T-cell (primary cell): ENCODE results near the gene PRDM16. TPM values are rescaled to one million over a fixed set of nuclear protein-coding genes. Genes with fewer than 3 reads are reported as not detected.

ENCODE experiments used
- ATAC-seq, 4 experiments: fragments of 200-7000 bp in 3 of 4; fragments of 150-1000 bp in 1 of 4; cut with Tn5 transposase; replicated peaks in 1 of 4; 1 replicate in 3 of 4; 2 replicates in 1 of 4; pipeline ENCODE4 v1.10.0; 2021; ENCODE audit warnings: moderate library complexity in 3 of 4, mild to moderate bottlenecking in 2 of 4, moderate number of reproducible peaks in 1 of 4
- CTCF ChIA-PET, 2 donors: fragments of 300-600 bp; sonication (Branson Sonifier 250); formaldehyde crosslinking; loops; one replicate each; lab custom pipeline; 2022; ENCODE audit warnings: antibody characterized with exemption in 2 of 2; lab: Charles Lee
- POLR2A ChIA-PET, 2 donors: fragments of 300-600 bp; sonication (Branson Sonifier 250); formaldehyde crosslinking; loops; one replicate each; lab custom pipeline; 2022; ENCODE audit warnings: antibody characterized with exemption in 2 of 2; lab: Charles Lee
- DNase-seq, 35 experiments: peaks; one replicate each; pipeline versions ENCODE4 v3.0.0 to v3.0.0-alpha.2; 2013 to 2023
- H3K27ac ChIP-seq: one replicate; pipeline ENCODE4 v1.5.1; 2013; ENCODE audit warnings: low read length
- H3K27me3 ChIP-seq, 2 experiments: replicated peaks in 1 of 2; 1 replicate in 1 of 2; 2 replicates in 1 of 2; pipeline versions ENCODE4 v1.6.1 to v1.7.0; 2013; ENCODE audit warnings: low read length in 1 of 2, mixed read lengths in 1 of 2; ENCODE audit not compliant: control insufficient read depth in 2 of 2, insufficient read depth in 2 of 2; ENCODE audit errors: extremely low read depth in 1 of 2
- H3K36me3 ChIP-seq, 2 donors: 1 replicate in 1 of 2; 2 replicates in 1 of 2; pipeline versions ENCODE4 v1.6.1 to v1.7.0; 2013; ENCODE audit warnings: low read length in 1 of 2; ENCODE audit not compliant: control insufficient read depth in 2 of 2, insufficient read depth in 1 of 2; ENCODE audit errors: extremely low read depth in 1 of 2
- H3K4me1 ChIP-seq, 2 experiments: 1 replicate in 1 of 2; 2 replicates in 1 of 2; pipeline versions ENCODE4 v1.6.1 to v1.7.0; 2013; ENCODE audit warnings: low read length in 2 of 2, mixed read lengths in 1 of 2; ENCODE audit not compliant: insufficient read depth in 2 of 2, control insufficient read depth in 1 of 2; ENCODE audit errors: extremely low read depth in 1 of 2
- H3K4me3 ChIP-seq, 2 donors: 1 replicate in 1 of 2; 2 replicates in 1 of 2; pipeline versions ENCODE4 v1.5.1 to v1.7.0; 2013; ENCODE audit warnings: mild to moderate bottlenecking in 2 of 2, low read length in 1 of 2, moderate library complexity in 1 of 2; ENCODE audit not compliant: control insufficient read depth in 1 of 2; ENCODE audit errors: extremely low read depth in 1 of 2
- H3K9me3 ChIP-seq: 2 replicates; pipeline ENCODE4 v1.7.0; 2013
- H3K27ac Mint-ChIP-seq, 2 donors: one replicate each; pipeline ENCODE4 v1.8.0; 2020 to 2021; ENCODE audit warnings: mild to moderate bottlenecking in 2 of 2, mixed read lengths in 2 of 2
- H3K27me3 Mint-ChIP-seq, 2 donors: one replicate each; pipeline ENCODE4 v1.8.0; 2021 to 2022; ENCODE audit warnings: mixed read lengths in 2 of 2
- H3K36me3 Mint-ChIP-seq: one replicate; pipeline ENCODE4 v1.8.0; 2021; ENCODE audit warnings: mixed read lengths
- H3K4me1 Mint-ChIP-seq, 3 donors: one replicate each; pipeline ENCODE4 v1.8.0; 2020 to 2022; ENCODE audit warnings: mixed read lengths in 3 of 3, mild to moderate bottlenecking in 1 of 3
- H3K4me3 Mint-ChIP-seq, 3 donors: one replicate each; pipeline ENCODE4 v1.8.0; 2020 to 2022; ENCODE audit warnings: mild to moderate bottlenecking in 3 of 3, mixed read lengths in 3 of 3, moderate library complexity in 3 of 3
- H3K9me3 Mint-ChIP-seq, 3 donors: one replicate each; pipeline ENCODE4 v1.8.0; 2020 to 2022; ENCODE audit warnings: mixed read lengths in 3 of 3
- WGBS: methylation state at CpG from one replicate; pipeline ENCODE4 v1.1.5; 2013; ENCODE audit warnings: missing lambda C conversion rate; ENCODE audit not compliant: insufficient coverage; 5-methylcytosine and 5-hydroxymethylcytosine counted together
- total RNA-seq, 35 experiments: library from RNA in 6 of 35; stranded (reverse) in 6 of 35; fragments of 120-200 nt in 1 of 35; gene quantifications; one replicate each; pipeline versions ENCODE4 v1.2.1 to v1.2.4 and lab custom pipeline; 2013 to 2026

PRDM16 gene
- total RNA-seq, 5 donors from 2014 or later (not counting 1 experiment from before 2014, with no cell fraction given), result 0.15 to 0.70 (median 0.24) TPM; not detected in 1

- no peak overlapping the region for H3K4me3 Mint-ChIP-seq
- no peaks in the 10 kb centered on the region for H3K36me3 ChIP-seq
- POLR2A ChIA-PET, result no interaction called here
- H3K9me3 Mint-ChIP-seq, result no peaks in the 10 kb centered on the region
- no peak overlapping the region for H3K27ac ChIP-seq
- no peaks in the 10 kb centered on the region for H3K36me3 Mint-ChIP-seq
- CTCF ChIA-PET, result no interaction called here
- DNase-seq (no peak), ATAC-seq (no peak)
- no peaks in the 10 kb centered on the region for H3K4me1 Mint-ChIP-seq
- H3K9me3 ChIP-seq, result no peaks in the 10 kb centered on the region
- no peaks in the 10 kb centered on the region for H3K27me3 Mint-ChIP-seq
- H3K4me3 ChIP-seq, result no peak overlapping the region
- no CpG with 5 or more reads among the region's 3 CpGs for WGBS
- H3K27me3 ChIP-seq, result peaks cover 0 to 5% of the 10 kb centered on the region in 2 experiments
- H3K27ac Mint-ChIP-seq, result no peak overlapping the region
- H3K4me1 ChIP-seq, result no peaks in the 10 kb centered on the region
These were observed 139.8 kb downstream of the PRDM16 start for GRCh38 chr1:3208819-3209200.

- Histone ChIP-seq H3K4me1 (no peaks in the 10 kb centered on the region), H3K9me3 (no peaks in the 10 kb centered on the region), H3K36me3 (no peaks in the 10 kb centered on the region), H3K4me3 (no peak overlapping the region), H3K27ac (no peak overlapping the region), H3K27me3 (peaks cover 0 to 5% of the 10 kb centered on the region in 2 experiments)
- no peak for ATAC-seq
- Mint-ChIP-seq H3K4me1 (no peaks in the 10 kb centered on the region), H3K27ac (no peak overlapping the region), H3K4me3 (no peak overlapping the region), H3K9me3 (no peaks in the 10 kb centered on the region), H3K36me3 (no peaks in the 10 kb centered on the region), H3K27me3 (no peaks in the 10 kb centered on the region)
- POLR2A ChIA-PET, result no interaction called here
- no peak for DNase-seq
- CTCF ChIA-PET, result no interaction called here
- 88% methylated on average over 18 of the region's 19 CpGs for WGBS
These were observed 140.2 kb downstream of the PRDM16 start for GRCh38 chr1:3209201-3209600.

DNA sequence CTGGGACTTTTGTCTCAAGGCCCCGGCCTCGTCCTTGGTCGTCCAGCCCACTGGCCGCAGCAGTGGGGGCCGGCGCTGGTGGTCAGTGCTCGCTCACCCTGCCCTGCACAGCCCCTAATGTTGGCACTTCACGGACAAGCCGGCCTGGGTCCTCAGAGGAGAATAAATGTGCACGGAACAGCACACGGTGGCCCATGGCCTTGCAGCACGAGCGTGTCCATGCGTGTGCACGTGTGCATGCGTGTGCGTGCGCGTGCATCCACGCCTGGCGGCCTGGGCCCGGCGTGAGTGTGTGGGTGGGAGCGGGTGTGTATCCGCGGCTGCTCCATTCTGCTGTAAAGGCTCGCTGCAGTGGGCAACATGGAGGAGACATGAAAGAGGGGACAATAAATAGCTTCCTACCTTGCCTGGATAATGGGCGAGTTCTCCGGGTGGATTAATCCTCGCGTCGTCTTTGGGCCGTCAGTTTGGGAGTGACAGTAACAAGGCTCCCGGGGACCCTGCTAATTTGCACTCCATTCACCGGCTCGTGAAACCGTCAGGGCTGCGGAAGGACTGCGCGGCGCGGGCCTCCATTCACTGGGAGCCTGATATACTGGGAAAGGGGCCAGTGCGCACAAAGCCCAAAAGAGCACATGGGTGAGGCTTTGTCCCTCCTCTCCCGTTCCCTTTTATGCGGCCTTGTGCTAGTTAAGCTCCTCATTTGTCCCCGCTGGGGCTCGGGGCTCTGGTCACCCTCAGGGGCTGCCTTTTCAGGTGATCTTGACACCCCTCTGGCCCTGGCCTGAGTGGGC, 142.8 kb downstream of the PRDM16 start:
- Mint-ChIP-seq H3K4me3 (no peak overlapping the region), H3K4me1 (no peaks in the 10 kb centered on the region), H3K27ac (no peak overlapping the region), H3K36me3 (no peaks in the 10 kb centered on the region), H3K9me3 (no peaks in the 10 kb centered on the region), H3K27me3 (peaks cover 0 to 7% of the 10 kb centered on the region in 2 donors)
- Histone ChIP-seq H3K27ac (no peak overlapping the region), H3K27me3 (peaks cover 0 to 9% of the 10 kb centered on the region in 2 experiments), H3K4me1 (no peaks in the 10 kb centered on the region), H3K4me3 (no peak overlapping the region), H3K36me3 (no peaks in the 10 kb centered on the region), H3K9me3 (no peaks in the 10 kb centered on the region)
- WGBS, result 94% methylated on average over 42 of the region's 47 CpGs
- ATAC-seq (no peak), DNase-seq (no peak)
- CTCF ChIA-PET, result no interaction called here
- POLR2A ChIA-PET, result no interaction called here

DNA sequence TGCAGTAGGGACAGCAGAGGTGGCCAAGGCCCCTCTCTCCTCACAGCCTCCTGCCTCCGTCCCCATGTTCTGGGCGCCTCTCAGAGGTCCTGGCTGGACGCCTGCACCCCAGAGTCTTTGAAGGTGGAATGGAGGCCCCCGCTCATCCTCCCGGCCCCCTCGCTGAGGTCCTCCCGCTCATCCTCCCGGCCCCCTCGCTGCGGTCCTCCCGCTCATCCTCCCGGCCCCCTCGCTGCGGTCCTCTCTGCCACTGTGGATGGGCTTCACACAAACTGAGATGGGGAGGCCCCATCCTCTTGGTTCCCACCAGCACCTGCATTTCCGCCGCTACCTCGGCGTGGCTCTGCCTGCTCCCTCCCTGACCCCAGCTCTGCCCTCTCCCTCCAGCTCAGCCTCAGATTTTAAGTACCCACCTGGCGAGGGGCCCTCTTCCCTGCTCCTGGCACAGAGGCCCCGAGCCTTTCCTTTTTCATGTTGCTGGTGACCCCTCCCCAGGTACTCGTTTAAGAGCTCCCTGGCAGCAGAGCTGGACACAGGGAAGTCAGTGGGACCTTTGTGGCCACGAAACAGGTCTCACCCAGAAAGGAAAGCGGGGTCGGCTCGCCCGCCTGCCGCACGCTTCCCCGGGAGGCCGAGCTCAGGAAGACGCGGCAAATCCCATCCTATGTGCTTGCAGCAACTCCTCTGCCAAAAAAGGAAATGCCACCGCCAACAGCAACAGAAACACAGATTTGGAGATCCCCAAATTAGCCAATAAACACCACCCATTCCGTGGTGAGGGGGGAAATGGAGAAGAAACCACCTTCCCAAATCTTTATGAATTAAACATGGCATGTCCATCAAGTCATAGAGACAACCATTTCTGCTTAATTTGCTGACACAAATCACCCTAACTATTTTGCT, 143.7 kb downstream of the PRDM16 start:
- Mint-ChIP-seq H3K9me3 (no peaks in the 10 kb centered on the region), H3K4me1 (no peaks in the 10 kb centered on the region), H3K27ac (no peak overlapping the region), H3K36me3 (no peaks in the 10 kb centered on the region), H3K4me3 (no peak overlapping the region), H3K27me3 (peaks cover 0 to 7% of the 10 kb centered on the region in 2 donors)
- Histone ChIP-seq H3K36me3 (no peaks in the 10 kb centered on the region), H3K4me3 (no peak overlapping the region), H3K27ac (no peak overlapping the region), H3K27me3 (peaks cover 0 to 17% of the 10 kb centered on the region in 2 experiments), H3K9me3 (no peaks in the 10 kb centered on the region), H3K4me1 (no peaks in the 10 kb centered on the region)
- no peak for DNase-seq
- no peak for ATAC-seq
- POLR2A ChIA-PET, result no interaction called here
- WGBS, result 86% methylated on average over 18 of the region's 34 CpGs
- CTCF ChIA-PET, result no interaction called here

DNA sequence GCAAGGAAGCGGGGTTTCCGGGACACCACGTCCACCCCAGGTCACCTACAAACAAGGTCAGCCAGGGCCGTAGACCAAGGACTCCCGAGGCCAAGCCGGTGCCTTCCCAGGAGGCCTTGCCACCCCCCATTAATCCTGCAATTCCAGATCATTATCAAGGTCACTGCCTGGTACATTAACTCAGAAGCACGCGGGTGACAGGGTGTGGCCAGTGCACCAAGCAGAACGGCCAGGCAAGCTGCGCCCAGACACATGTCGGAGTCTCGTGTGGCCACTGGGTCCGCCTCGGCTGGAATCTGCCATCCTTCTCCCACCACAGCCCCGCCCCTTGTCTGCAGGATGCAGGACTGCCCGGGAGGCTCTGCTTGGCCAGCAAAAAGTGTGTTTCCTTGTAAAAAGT, 144.7 kb downstream of the PRDM16 start:
- H3K4me1 ChIP-seq, result no peaks in the 10 kb centered on the region
- H3K36me3 Mint-ChIP-seq, result no peaks in the 10 kb centered on the region
- no peak overlapping the region for H3K27ac ChIP-seq
- POLR2A ChIA-PET, result no interaction called here
- no peaks in the 10 kb centered on the region for H3K4me1 Mint-ChIP-seq
- H3K27ac Mint-ChIP-seq, result no peak overlapping the region
- CTCF ChIA-PET, result no interaction called here
- H3K9me3 Mint-ChIP-seq, result no peaks in the 10 kb centered on the region
- H3K27me3 Mint-ChIP-seq, result peaks cover 0 to 12% of the 10 kb centered on the region in 2 donors
- DNase-seq, result no peak
- no peak overlapping the region for H3K4me3 Mint-ChIP-seq
- 89% methylated on average over 12 of the region's 16 CpGs for WGBS
- H3K27me3 ChIP-seq, result peaks cover 0 to 27% of the 10 kb centered on the region in 2 experiments
- no peaks in the 10 kb centered on the region for H3K9me3 ChIP-seq
- no peak for ATAC-seq
- H3K36me3 ChIP-seq, result no peaks in the 10 kb centered on the region
- H3K4me3 ChIP-seq, result no peak overlapping the region

DNA sequence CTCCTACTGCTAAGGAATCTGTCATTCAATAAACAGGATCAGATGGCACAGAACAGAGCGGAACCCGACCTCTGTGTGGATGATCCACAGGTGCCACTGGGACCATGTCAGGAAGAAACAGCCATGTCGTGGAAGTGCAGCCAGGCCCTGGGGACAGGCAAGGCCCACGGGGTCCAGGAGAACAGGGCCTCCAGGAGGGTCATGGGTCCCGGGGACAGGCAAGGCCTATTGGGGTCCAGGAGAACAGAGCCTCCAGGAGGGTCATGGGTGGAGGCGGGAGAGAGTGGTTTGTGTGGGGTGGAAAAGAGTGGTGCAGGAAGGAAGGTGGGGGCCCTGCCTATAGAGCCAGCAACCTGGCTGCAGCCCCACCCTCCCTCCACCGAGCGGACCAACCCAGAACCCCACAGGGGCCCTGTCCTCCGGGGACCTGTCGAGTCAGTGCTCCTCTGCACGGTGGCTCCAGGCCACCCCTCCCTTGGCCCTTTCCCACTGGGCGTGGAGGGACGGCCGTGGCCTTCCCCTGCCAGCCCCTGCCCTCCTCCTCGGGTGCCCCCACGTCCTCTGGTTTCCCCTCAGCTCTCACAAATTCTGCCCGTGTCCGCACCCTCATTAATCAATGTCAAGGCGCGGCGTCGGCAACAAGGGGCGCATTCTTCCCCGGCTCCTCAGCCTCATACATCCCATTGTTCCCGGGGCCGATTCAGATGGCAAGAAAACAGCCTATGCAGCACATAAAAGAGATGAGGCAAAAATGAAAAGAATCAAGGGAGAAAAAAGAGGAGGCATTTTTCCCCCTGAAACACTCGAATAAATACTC, 146.4 kb downstream of the PRDM16 start:
- ATAC-seq, result peak in 1 of 4 experiments; percentile 20
- no peaks in the 10 kb centered on the region for H3K4me1 Mint-ChIP-seq
- POLR2A ChIA-PET, result no interaction called here

More for the DNA sequence above, 146.4 kb downstream of the PRDM16 start:
- no peak overlapping the region for H3K4me3 Mint-ChIP-seq
- no peak overlapping the region for H3K4me3 ChIP-seq
- CTCF ChIA-PET, result no interaction called here
- 58% methylated on average over 20 of the region's 27 CpGs for WGBS
- peaks cover 0 to 12% of the 10 kb centered on the region in 2 donors for H3K27me3 Mint-ChIP-seq
- H3K36me3 Mint-ChIP-seq, result no peaks in the 10 kb centered on the region
- H3K9me3 Mint-ChIP-seq, result no peaks in the 10 kb centered on the region
- peaks cover 0 to 30% of the 10 kb centered on the region in 2 experiments for H3K27me3 ChIP-seq
- no peaks in the 10 kb centered on the region for H3K36me3 ChIP-seq
- H3K27ac Mint-ChIP-seq, result no peak overlapping the region
- H3K27ac ChIP-seq, result no peak overlapping the region
- H3K9me3 ChIP-seq, result no peaks in the 10 kb centered on the region
- H3K4me1 ChIP-seq, result no peaks in the 10 kb centered on the region
- no peak for DNase-seq
